KOPT-K1 (cell line): Measurements from ENCODE around the gene BABAM2.

Experiments
- H3K27ac ChIP-seq: fragments of 200-600 bp; sonication (generic); 2 replicates; pipeline ENCODE4 v1.5.1; 2016; ENCODE audit warnings: antibody characterized with exemption, mild to moderate bottlenecking, low read depth, low read length; ENCODE audit not compliant: poor library complexity, severe bottlenecking
- H3K36me3 ChIP-seq: fragments of 200-600 bp; sonication (generic); 2 replicates; pipeline ENCODE4 v1.5.1; 2017; ENCODE audit warnings: antibody characterized with exemption, mild to moderate bottlenecking, low read length, moderate library complexity; ENCODE audit not compliant: insufficient read depth
- H3K9me3 ChIP-seq: fragments of 200-600 bp; sonication (generic); 2 replicates; pipeline ENCODE4 v1.5.1; 2017; ENCODE audit warnings: antibody characterized with exemption, low read length, mild to moderate bottlenecking; ENCODE audit not compliant: insufficient read depth, poor library complexity, severe bottlenecking

Gene BABAM2

GRCh38 chr2:28357055-28357454 lies 466.5 kb downstream of the BABAM2 start:
- no peaks in the 10 kb centered on the region for H3K9me3 ChIP-seq
- no peaks in the 10 kb centered on the region for H3K36me3 ChIP-seq
- H3K27ac ChIP-seq, result no peak overlapping the region

GRCh38 chr2:28357948-28358667 lies 467.6 kb downstream of the BABAM2 start:
- Histone ChIP-seq H3K27ac (no peak overlapping the region), H3K36me3 (no peaks in the 10 kb centered on the region), H3K9me3 (no peaks in the 10 kb centered on the region)

GRCh38 chr2:28358668-28359201 lies 468.2 kb downstream of the BABAM2 start:
- Histone ChIP-seq H3K27ac (no peak overlapping the region), H3K36me3 (no peaks in the 10 kb centered on the region), H3K9me3 (no peaks in the 10 kb centered on the region)

GRCh38 chr2:28359222-28360057 lies 468.9 kb downstream of the BABAM2 start:
- Histone ChIP-seq H3K27ac (no peak overlapping the region), H3K9me3 (no peaks in the 10 kb centered on the region), H3K36me3 (no peaks in the 10 kb centered on the region)

GRCh38 chr2:28360058-28360717 lies 469.7 kb downstream of the BABAM2 start:
- no peaks in the 10 kb centered on the region for H3K36me3 ChIP-seq
- no peaks in the 10 kb centered on the region for H3K9me3 ChIP-seq
- no peak overlapping the region for H3K27ac ChIP-seq

GRCh38 chr2:28360718-28361293 lies 470.3 kb downstream of the BABAM2 start:
- H3K9me3 ChIP-seq, result no peaks in the 10 kb centered on the region
- no peaks in the 10 kb centered on the region for H3K36me3 ChIP-seq
- no peak overlapping the region for H3K27ac ChIP-seq

GRCh38 chr2:28361991-28362710 lies 471.6 kb downstream of the BABAM2 start:
- no peaks in the 10 kb centered on the region for H3K9me3 ChIP-seq
- no peaks in the 10 kb centered on the region for H3K36me3 ChIP-seq
- no peak overlapping the region for H3K27ac ChIP-seq

- H3K27ac ChIP-seq, result no peak overlapping the region
- no peaks in the 10 kb centered on the region for H3K9me3 ChIP-seq
- no peaks in the 10 kb centered on the region for H3K36me3 ChIP-seq
These were observed 472.5 kb downstream of the BABAM2 start for GRCh38 chr2:28362991-28363521.

GRCh38 chr2:28363686-28364280 lies 473.3 kb downstream of the BABAM2 start:
- no peak overlapping the region for H3K27ac ChIP-seq

GRCh38 chr2:28364610-28365009 lies 474.1 kb downstream of the BABAM2 start:
- Histone ChIP-seq H3K27ac (no peak overlapping the region), H3K36me3 (no peaks in the 10 kb centered on the region), H3K9me3 (no peaks in the 10 kb centered on the region)

More at GRCh38 chr2:28363686-28364280, 473.3 kb downstream of the BABAM2 start:
- H3K9me3 ChIP-seq, result no peaks in the 10 kb centered on the region
- no peaks in the 10 kb centered on the region for H3K36me3 ChIP-seq

GRCh38 chr2:28365158-28365557 lies 474.6 kb downstream of the BABAM2 start:
- H3K27ac ChIP-seq, result no peak overlapping the region
- H3K36me3 ChIP-seq, result no peaks in the 10 kb centered on the region
- H3K9me3 ChIP-seq, result no peaks in the 10 kb centered on the region

GRCh38 chr2:28366149-28366495 lies 475.6 kb downstream of the BABAM2 start:
- H3K9me3 ChIP-seq, result no peaks in the 10 kb centered on the region
- H3K27ac ChIP-seq, result peak overlapping the region; percentile 40
- H3K36me3 ChIP-seq, result no peaks in the 10 kb centered on the region

- Histone ChIP-seq H3K27ac (peak overlapping the region; percentile 40), H3K36me3 (no peaks in the 10 kb centered on the region), H3K9me3 (no peaks in the 10 kb centered on the region)
These were observed 476.2 kb downstream of the BABAM2 start for GRCh38 chr2:28366496-28367282.
